ENCODE measurements around the gene CADM2.

Gene CADM2

DNA sequence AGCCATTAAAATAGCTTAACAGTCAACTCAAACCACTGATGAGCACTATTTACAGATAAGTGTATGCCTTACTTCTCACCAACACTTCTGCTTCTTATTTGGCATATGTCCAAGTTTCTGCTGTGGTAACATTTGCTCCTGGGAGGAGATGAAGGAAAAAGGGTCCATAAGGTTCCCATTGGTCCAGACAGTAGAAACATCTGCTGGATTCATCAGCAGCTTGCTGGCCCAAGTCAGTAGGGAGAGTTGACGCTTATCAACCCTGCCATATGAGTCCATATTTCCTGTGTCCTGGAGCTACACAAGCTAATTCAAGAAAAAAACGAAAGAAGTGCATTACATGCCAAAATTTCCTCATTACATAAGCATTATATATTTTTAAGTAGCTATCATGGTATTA lies 824.5 kb downstream of the CADM2 start:
- TF ChIP-seq, protein P1, sequence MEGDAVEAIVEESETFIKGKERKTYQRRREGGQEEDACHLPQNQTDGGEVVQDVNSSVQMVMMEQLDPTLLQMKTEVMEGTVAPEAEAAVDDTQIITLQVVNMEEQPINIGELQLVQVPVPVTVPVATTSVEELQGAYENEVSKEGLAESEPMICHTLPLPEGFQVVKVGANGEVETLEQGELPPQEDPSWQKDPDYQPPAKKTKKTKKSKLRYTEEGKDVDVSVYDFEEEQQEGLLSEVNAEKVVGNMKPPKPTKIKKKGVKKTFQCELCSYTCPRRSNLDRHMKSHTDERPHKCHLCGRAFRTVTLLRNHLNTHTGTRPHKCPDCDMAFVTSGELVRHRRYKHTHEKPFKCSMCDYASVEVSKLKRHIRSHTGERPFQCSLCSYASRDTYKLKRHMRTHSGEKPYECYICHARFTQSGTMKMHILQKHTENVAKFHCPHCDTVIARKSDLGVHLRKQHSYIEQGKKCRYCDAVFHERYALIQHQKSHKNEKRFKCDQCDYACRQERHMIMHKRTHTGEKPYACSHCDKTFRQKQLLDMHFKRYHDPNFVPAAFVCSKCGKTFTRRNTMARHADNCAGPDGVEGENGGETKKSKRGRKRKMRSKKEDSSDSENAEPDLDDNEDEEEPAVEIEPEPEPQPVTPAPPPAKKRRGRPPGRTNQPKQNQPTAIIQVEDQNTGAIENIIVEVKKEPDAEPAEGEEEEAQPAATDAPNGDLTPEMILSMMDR (IDR thresholded peaks at IDR 0.05; ENCODE audit: insufficient read depth, low read length, poor library complexity, severe bottlenecking), result no peak
- Histone ChIP-seq H3K4me3 (replicated peaks; ENCODE audit: low read depth, low read length) (no peak overlapping the region), H3K27me3 (replicated peaks; ENCODE audit: control insufficient read depth, insufficient read depth, low read length) (no peaks in the 10 kb centered on the region), H3K36me3 (ENCODE audit: control insufficient read depth, insufficient read depth, low read length) (no peaks in the 10 kb centered on the region)
- DNase-seq (ENCODE audit: extremely low read depth, insufficient read length), result no peak

DNA sequence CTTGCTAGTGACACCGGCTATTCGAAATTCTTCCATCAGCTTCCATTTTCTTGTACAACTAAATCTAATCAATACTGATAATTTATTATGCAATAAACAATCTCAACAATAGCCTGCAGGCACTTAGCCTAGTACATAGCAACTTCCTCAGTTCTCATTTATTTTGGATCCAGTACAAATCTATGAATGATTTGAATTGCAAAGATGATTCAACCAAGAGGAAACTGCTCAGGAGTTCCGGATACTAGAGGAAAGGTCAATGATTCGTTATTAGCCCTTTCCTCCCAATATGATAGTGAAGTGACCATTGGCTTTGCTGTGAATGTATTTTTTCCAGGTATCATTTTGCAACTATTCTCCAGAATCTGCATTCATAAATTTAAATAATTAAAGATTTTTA lies 827.0 kb downstream of the CADM2 start:
- no peak for DNase-seq (ENCODE audit: extremely low read depth, insufficient read length)
- H3K36me3 ChIP-seq (ENCODE audit: control insufficient read depth, insufficient read depth, low read length), result no peaks in the 10 kb centered on the region
- no peak overlapping the region for H3K4me3 ChIP-seq (replicated peaks; ENCODE audit: low read depth, low read length)
- TF ChIP-seq, protein P1 (IDR thresholded peaks at IDR 0.05; ENCODE audit: insufficient read depth, low read length, poor library complexity, severe bottlenecking), result no peak
- H3K27me3 ChIP-seq (replicated peaks; ENCODE audit: control insufficient read depth, insufficient read depth, low read length), result no peaks in the 10 kb centered on the region

DNA sequence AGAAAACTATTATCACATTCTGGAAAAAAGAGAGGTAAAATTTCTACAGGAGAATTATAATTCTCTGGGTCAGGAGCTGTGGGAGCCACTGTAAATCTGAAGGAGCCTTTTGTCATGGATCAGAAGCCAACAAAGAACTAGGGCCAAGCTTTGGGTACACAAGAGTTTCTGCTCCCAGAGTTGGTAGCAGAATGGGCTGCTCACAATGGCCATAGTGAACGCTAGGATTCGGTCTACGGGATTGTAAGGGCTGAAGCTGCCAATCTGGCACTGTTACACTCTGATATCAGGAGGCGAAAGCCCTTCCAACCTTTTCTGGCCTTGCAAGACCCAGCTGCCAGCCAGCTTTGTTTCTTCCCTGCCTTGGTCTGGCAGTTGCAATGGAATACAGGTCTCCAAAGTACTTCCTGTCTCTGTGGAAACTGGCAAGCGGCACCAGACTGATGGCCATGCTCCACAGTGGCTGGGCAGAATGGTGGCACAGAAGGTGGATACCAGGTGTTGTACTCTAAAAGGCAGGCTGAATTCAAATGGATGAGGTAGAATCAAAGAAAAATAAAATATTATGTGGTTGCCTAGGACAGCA lies 831.7 kb downstream of the CADM2 start:
- TF ChIP-seq, protein P1 (IDR thresholded peaks at IDR 0.05; ENCODE audit: insufficient read depth, low read length, poor library complexity, severe bottlenecking), result no peak
- no peak for DNase-seq (ENCODE audit: extremely low read depth, insufficient read length)
- Histone ChIP-seq H3K27me3 (replicated peaks; ENCODE audit: control insufficient read depth, insufficient read depth, low read length) (no peaks in the 10 kb centered on the region), H3K36me3 (ENCODE audit: control insufficient read depth, insufficient read depth, low read length) (no peaks in the 10 kb centered on the region), H3K4me3 (replicated peaks; ENCODE audit: low read depth, low read length) (no peak overlapping the region)

DNA sequence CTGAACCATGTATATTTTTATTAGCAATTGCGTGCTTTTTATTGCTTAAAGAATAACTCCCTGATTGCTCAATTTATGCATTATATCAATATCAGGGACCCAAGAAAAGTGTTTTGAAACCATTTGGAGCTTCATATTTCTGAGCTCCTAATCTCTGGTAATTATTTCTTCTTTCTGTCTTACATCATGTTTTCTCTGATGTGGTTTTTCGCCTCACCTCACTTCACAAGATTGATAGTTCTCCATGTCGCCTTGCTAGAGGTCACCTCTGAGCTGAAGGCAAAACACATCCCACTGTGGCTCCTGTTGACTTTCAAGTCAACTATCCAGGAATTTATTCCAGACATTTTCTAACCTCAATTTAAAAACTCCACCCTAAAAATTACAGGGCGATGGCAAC lies 837.4 kb downstream of the CADM2 start:
- TF ChIP-seq, protein P1 (IDR thresholded peaks at IDR 0.05; ENCODE audit: insufficient read depth, low read length, poor library complexity, severe bottlenecking), result no peak
- Histone ChIP-seq H3K36me3 (ENCODE audit: control insufficient read depth, insufficient read depth, low read length) (no peaks in the 10 kb centered on the region), H3K4me3 (replicated peaks; ENCODE audit: low read depth, low read length) (no peak overlapping the region), H3K27me3 (replicated peaks; ENCODE audit: control insufficient read depth, insufficient read depth, low read length) (no peaks in the 10 kb centered on the region)
- DNase-seq (ENCODE audit: extremely low read depth, insufficient read length), result no peak

DNA sequence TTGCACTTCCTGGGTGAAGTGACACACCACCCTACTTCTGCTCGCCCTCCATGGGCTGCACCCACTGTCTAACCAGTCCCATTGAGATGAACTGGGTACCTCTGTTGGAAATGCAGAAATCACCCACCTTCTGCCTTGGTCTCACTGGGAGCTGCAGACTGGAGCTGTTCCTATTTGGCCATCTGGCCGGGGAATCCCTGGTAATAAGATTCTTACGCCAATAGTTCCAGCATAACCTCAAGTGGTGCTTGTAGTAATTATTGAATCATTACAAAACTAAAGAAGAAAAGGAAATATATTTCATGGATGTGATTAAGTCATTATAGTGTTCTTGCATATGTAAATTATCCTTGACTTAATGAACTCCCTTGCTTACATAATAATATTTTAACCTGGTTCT lies 841.9 kb downstream of the CADM2 start:
- no peak for DNase-seq (ENCODE audit: extremely low read depth, insufficient read length)
- no peaks in the 10 kb centered on the region for H3K27me3 ChIP-seq (replicated peaks; ENCODE audit: control insufficient read depth, insufficient read depth, low read length)
- H3K4me3 ChIP-seq (replicated peaks; ENCODE audit: low read depth, low read length), result no peak overlapping the region

More for the DNA sequence above, 841.9 kb downstream of the CADM2 start:
- no peaks in the 10 kb centered on the region for H3K36me3 ChIP-seq (ENCODE audit: control insufficient read depth, insufficient read depth, low read length)
- TF ChIP-seq, protein P1 (IDR thresholded peaks at IDR 0.05; ENCODE audit: insufficient read depth, low read length, poor library complexity, severe bottlenecking), result no peak

All from GM06990 (cell line).